GM12878 (cell line): ENCODE results near the gene PSMC3IP. TPM values are rescaled to one million over a fixed set of nuclear protein-coding genes. Genes with fewer than 3 reads are reported as not detected.

Experiments
- ATAC-seq: fragments of 200-7000 bp; cut with Tn5 transposase; 3 replicates; pipeline ENCODE4 v1.9.1; 2020; ENCODE audit warnings: mild to moderate bottlenecking, moderate library complexity
- BruUV-seq: library from RNA; stranded (reverse); fragments of 400-500 nt; replicated peaks from 2 replicates; lab custom pipeline; 2021; lab: Mats Ljungman, UMichigan
- CTCF ChIA-PET: fragments of 300-600 bp; sonication (Branson Sonifier 250); formaldehyde crosslinking; extraction: SDS; loops from one replicate; lab custom pipeline; 2021; ENCODE audit warnings: inconsistent platforms; lab: Yijun Ruan, JAX
- POLR2A ChIA-PET: fragments of 350-600 bp; formaldehyde crosslinking; extraction: SDS; loops from one replicate; lab custom pipeline; 2021; ENCODE audit warnings: inconsistent platforms; lab: Charles Lee
- RAD21 ChIA-PET: fragments of 300-600 bp; sonication (Branson Sonifier 250); formaldehyde crosslinking; loops from one replicate; lab custom pipeline; 2023; ENCODE audit warnings: antibody characterized with exemption; ENCODE audit not compliant: unreplicated experiment; lab: Charles Lee
- SMC1A ChIA-PET: fragments of 300-600 bp; sonication (Branson Sonifier 250); formaldehyde crosslinking; loops from one replicate; lab custom pipeline; 2023; ENCODE audit not compliant: unreplicated experiment, uncharacterized antibody; lab: Charles Lee
- DNase-seq: peaks from one replicate; pipeline ENCODE4 v3.0.0-alpha.2; 2011; ENCODE audit warnings: low read depth, low spot score
- FAIRE-seq: peaks from 3 replicates; lab custom pipeline; 2011; peaks lifted over from hg19 to GRCh38; lab: Jason Lieb, UNC
- H2AFZ ChIP-seq: 2 replicates; pipeline ENCODE4 v1.6.0; 2011; ENCODE audit warnings: low read depth, low read length, control low read depth; ENCODE audit not compliant: control insufficient read depth
- H3K27ac ChIP-seq: 2 replicates; pipeline ENCODE4 v1.5.1; 2011; ENCODE audit warnings: control low read depth; ENCODE audit not compliant: control insufficient read depth, insufficient read depth
- H3K27me3 ChIP-seq, 2 experiments: replicated peaks in 1 of 2; 2 replicates each; pipeline versions ENCODE4 v1.6.0 to v1.6.1; 2011; ENCODE audit warnings: low read length in 1 of 2; ENCODE audit not compliant: control insufficient read depth in 2 of 2, insufficient read depth in 2 of 2
- H3K36me3 ChIP-seq, 2 experiments: 2 replicates each; pipeline ENCODE4 v1.5.1; 2011; ENCODE audit warnings: low read length in 1 of 2; ENCODE audit not compliant: control insufficient read depth in 2 of 2, insufficient read depth in 2 of 2
- H3K4me1 ChIP-seq: 2 replicates; pipeline ENCODE4 v1.6.1; 2011; ENCODE audit warnings: mild to moderate bottlenecking, low read length, moderate library complexity, mixed read lengths; ENCODE audit not compliant: control insufficient read depth, insufficient read depth
- H3K4me2 ChIP-seq: 2 replicates; pipeline ENCODE4 v1.6.0; 2011; ENCODE audit warnings: control low read depth; ENCODE audit not compliant: control insufficient read depth, insufficient read depth
- H3K4me3 ChIP-seq: fragments of 200-600 bp; sonication (generic); 2 replicates; pipeline ENCODE4 v1.5.1; 2016
- H3K79me2 ChIP-seq: 2 replicates; pipeline ENCODE4 v1.6.0; 2011; ENCODE audit warnings: low read length; ENCODE audit not compliant: control insufficient read depth, insufficient read depth
- H3K9ac ChIP-seq: 2 replicates; pipeline ENCODE4 v1.8.0; 2011; ENCODE audit warnings: low read length, control low read depth, mixed read lengths; ENCODE audit not compliant: control insufficient read depth, insufficient read depth
- H3K9me3 ChIP-seq: replicated peaks from 3 replicates; pipeline ENCODE4 v1.5.1; 2011; ENCODE audit warnings: mild to moderate bottlenecking, low read length; ENCODE audit not compliant: control insufficient read depth, insufficient read depth
- H4K20me1 ChIP-seq: 2 replicates; pipeline ENCODE4 v1.6.0; 2011; ENCODE audit not compliant: control insufficient read depth, insufficient read depth
- CREM ChIP-seq: IDR thresholded peaks from 2 replicates; pipeline ENCODE4 v1.6.1; 2014; ENCODE audit warnings: antibody characterized with exemption, low read depth
- DPF2 ChIP-seq: fragments of 450-650 bp; IDR thresholded peaks from 2 replicates; pipeline ENCODE4 v1.6.1; 2017; ENCODE audit warnings: mild to moderate bottlenecking
- HDAC6 ChIP-seq: fragments of 200-600 bp; sonication (generic); IDR thresholded peaks from one replicate; pipeline ENCODE4 v1.8.0; 2017; ENCODE audit warnings: antibody characterized with exemption; ENCODE audit not compliant: unreplicated experiment
- NR2C1 ChIP-seq: fragments of 450-650 bp; IDR thresholded peaks from 2 replicates; pipeline ENCODE4 v1.6.1; 2017; ENCODE audit warnings: antibody characterized with exemption, mild to moderate bottlenecking, moderate library complexity
- NRF1 ChIP-seq: conservative IDR thresholded peaks from 2 replicates; pipeline ENCODE4 v1.6.1; 2011; ENCODE audit warnings: mild to moderate bottlenecking, low read depth, low read length, improper control_type of control experiment
- POLR2AphosphoS2 ChIP-seq: IDR thresholded peaks from 2 replicates; pipeline ENCODE4 v1.6.1; 2011; ENCODE audit warnings: low read depth, mild to moderate bottlenecking, low read length, improper control_type of control experiment, moderate library complexity
- RCOR1 ChIP-seq: conservative IDR thresholded peaks from 2 replicates; pipeline ENCODE4 v1.6.1; 2012; ENCODE audit warnings: low read depth, low read length, improper control_type of control experiment
- ZBED1 ChIP-seq: IDR thresholded peaks from 2 replicates; pipeline ENCODE4 v1.6.1; 2016; ENCODE audit warnings: borderline replicate concordance
- ZNF217 ChIP-seq: fragments of 450-650 bp; IDR thresholded peaks from 2 replicates; pipeline ENCODE4 v1.6.1; 2017; ENCODE audit warnings: antibody characterized with exemption, mild to moderate bottlenecking
- ZSCAN29 ChIP-seq: fragments of 450-650 bp; IDR thresholded peaks from 2 replicates; pipeline ENCODE4 v1.6.1; 2017; ENCODE audit warnings: mild to moderate bottlenecking, moderate library complexity
- WGBS: methylation state at CpG from one replicate; pipeline ENCODE4 v1.1.6; 2016; ENCODE audit warnings: low lambda C conversion rate; ENCODE audit not compliant: insufficient replicate concordance, insufficient coverage; ENCODE audit errors: missing lambda C conversion rate; 5-methylcytosine and 5-hydroxymethylcytosine counted together
- in situ Hi-C: fragments of 300-500 bp; cut with MboI; formaldehyde crosslinking; loops from 9 replicates; pipeline ENCODE4 v1.14.3; 2018; ENCODE audit warnings: mixed read lengths
- intact Hi-C: fragments of 100-400 bp; cut with micrococcal nuclease; formaldehyde crosslinking; loops from one replicate; pipeline ENCODE4 v1.14.2; 2022; ENCODE audit not compliant: unreplicated experiment
- polyA plus RNA-seq, 11 experiments: library from polyadenylated mRNA; depleted of rRNA in 4 of 11; unstranded in 6 of 11; stranded (reverse) in 5 of 11; fragments of >200 nt; fragmentation: Nextera tagmentation in 4 of 11; fragmentation: Illumina TruSeq in 1 of 11; extraction: Ambion mirVana in 4 of 11; extraction: Trizol in 1 of 11; gene quantifications; 1 replicate in 1 of 11; 2 replicates in 10 of 11; pipeline versions ENCODE4 v1.2.1 to v1.2.3, GENCODE V29; 2011 to 2016; ENCODE audit warnings: inconsistent platforms in 2 of 11, missing spikeins in 2 of 11, low read depth in 1 of 11
- total RNA-seq, 4 experiments: library from RNA; depleted of rRNA in 3 of 4; stranded (reverse); fragments of >200 nt in 3 of 4; fragmentation: Illumina TruSeq in 1 of 4; extraction: Trizol in 1 of 4; gene quantifications; 2 replicates each; pipeline versions ENCODE4 v1.2.1 to v1.2.3, GENCODE V29; 2013 to 2021
- TF ChIP-seq, protein P1 (sequence below): fragments of 450-650 bp; IDR thresholded peaks from 2 replicates; pipeline ENCODE4 v1.6.1; 2014; ENCODE audit warnings: mild to moderate bottlenecking
- TF ChIP-seq, protein P2 (sequence below): fragments of 450-650 bp; IDR thresholded peaks from 2 replicates; pipeline ENCODE4 v1.6.1; 2017; ENCODE audit warnings: mild to moderate bottlenecking
- TF ChIP-seq, protein P3 (sequence below): fragments of 450-650 bp; formaldehyde crosslinking; IDR thresholded peaks from 2 replicates; pipeline ENCODE4 v1.4.0; 2020; ENCODE audit warnings: mild to moderate bottlenecking, moderate library complexity

Gene PSMC3IP
- total and polyA plus RNA-seq, 10 of the 15 experiments (the other 5 are each of a cell fraction or from before 2014, with no cell fraction given) = 6.8 to 34.5 (median 17.7) TPM

DNA sequence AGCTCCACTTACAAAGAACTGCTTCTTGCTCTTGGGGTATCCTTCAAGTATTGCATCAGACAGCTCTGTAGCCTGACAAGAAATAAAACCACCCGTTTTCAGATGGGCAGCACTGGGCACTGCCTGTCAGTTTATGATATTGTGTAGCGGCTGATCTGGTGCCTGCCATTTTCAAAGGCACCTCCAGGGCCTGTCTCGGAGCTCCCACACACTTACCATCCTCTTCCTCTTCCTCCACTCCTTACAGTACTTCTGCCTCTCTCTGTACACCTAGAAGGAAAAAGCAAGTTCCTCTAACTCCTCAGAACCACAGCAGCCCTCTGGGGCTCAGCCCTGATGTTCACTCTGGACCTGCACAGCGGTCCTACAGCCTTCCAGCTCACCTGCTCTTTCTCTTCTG, 4.4 kb downstream of the PSMC3IP start (continued):
- TF ChIP-seq, protein P1, sequence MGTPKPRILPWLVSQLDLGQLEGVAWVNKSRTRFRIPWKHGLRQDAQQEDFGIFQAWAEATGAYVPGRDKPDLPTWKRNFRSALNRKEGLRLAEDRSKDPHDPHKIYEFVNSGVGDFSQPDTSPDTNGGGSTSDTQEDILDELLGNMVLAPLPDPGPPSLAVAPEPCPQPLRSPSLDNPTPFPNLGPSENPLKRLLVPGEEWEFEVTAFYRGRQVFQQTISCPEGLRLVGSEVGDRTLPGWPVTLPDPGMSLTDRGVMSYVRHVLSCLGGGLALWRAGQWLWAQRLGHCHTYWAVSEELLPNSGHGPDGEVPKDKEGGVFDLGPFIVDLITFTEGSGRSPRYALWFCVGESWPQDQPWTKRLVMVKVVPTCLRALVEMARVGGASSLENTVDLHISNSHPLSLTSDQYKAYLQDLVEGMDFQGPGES = no peak
- TF ChIP-seq NRF1 (no peak), ZNF217 (no peak), ZBED1 (no peak), DPF2 (no peak), ZSCAN29 (no peak), RCOR1 (no peak), CREM (no peak)
- TF ChIP-seq, protein P2, sequence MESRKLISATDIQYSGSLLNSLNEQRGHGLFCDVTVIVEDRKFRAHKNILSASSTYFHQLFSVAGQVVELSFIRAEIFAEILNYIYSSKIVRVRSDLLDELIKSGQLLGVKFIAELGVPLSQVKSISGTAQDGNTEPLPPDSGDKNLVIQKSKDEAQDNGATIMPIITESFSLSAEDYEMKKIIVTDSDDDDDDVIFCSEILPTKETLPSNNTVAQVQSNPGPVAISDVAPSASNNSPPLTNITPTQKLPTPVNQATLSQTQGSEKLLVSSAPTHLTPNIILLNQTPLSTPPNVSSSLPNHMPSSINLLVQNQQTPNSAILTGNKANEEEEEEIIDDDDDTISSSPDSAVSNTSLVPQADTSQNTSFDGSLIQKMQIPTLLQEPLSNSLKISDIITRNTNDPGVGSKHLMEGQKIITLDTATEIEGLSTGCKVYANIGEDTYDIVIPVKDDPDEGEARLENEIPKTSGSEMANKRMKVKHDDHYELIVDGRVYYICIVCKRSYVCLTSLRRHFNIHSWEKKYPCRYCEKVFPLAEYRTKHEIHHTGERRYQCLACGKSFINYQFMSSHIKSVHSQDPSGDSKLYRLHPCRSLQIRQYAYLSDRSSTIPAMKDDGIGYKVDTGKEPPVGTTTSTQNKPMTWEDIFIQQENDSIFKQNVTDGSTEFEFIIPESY = no peak

DNA sequence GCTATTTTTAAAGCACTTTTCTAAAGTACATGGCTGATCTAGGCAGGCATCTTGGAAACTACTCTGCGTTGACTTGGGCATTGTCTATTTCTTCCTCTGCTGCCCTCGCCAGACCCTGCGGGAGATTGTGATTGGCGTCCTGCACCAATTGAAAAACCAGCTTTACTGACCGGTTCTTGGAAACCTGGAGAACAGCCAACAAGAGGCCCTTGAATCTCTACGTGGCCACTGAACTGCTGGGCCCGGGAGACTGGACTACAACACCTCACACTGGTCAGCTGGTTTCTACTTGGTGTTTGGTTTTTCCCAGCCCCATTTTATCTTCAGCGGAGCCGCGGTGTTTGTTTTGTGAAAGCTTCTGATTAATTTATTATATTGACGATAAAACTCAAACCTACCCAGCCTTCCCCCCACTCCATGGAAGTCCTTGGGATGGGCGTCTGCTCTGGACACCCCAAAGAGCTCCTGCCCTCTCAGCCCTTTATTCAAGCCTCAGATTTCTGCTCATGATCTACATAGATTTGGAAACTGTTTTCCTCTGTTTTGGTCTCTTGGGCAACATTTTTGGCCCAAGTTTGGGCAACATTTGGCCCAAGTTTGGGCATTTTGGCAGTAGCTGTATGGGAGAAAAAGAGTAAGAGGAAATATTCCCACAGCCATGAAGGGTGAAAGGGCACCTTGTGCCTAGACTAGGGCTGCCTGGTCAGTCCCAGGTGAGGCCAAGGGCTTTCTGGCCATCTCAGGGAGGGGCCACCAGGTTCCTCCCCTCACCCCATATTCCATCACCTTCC, 5.9 kb downstream of the PSMC3IP start:
- ChIA-PET SMC1A (no interaction called here), CTCF (interaction anchor here (2.8 kb wide), 1 partner anchor 7 kb away, joined by 14 read pairs; the partner anchor contains the start of gene PSMC3IP), RAD21 (no interaction called here), POLR2A (interaction anchor here (0.6 kb wide), 1 partner anchor 35 kb away, joined by 4 read pairs; no protein-coding TSS in a partner anchor)
- H3K9me3 ChIP-seq = no peaks in the 10 kb centered on the region
- no peak overlapping the region for H3K4me3 ChIP-seq
- no peaks in the 10 kb centered on the region for H3K27me3 ChIP-seq
- BruUV-seq = no TSS peak
- peaks cover 4% of the 10 kb centered on the region; the same call in 1 of the 2 replicates for H3K4me1 ChIP-seq
- DNase-seq = no peak
- in situ Hi-C loops (loop anchor here (10.0 kb wide), 1 partner anchor 193 kb away; the partner anchor contains the start of gene RAMP2), intact Hi-C loops (loop anchor here (10.0 kb wide), 1 partner anchor 363 kb away; no protein-coding TSS in a partner anchor)
- ATAC-seq = no peak
- H2AFZ ChIP-seq = no peak overlapping the region
- peaks cover 17% of the 10 kb centered on the region for H3K79me2 ChIP-seq
- H3K9ac ChIP-seq = no peak overlapping the region
- H4K20me1 ChIP-seq = peaks cover 2% of the 10 kb centered on the region; the same call in 1 of the 2 replicates
- peaks cover 17 to 40% of the 10 kb centered on the region in 2 experiments for H3K36me3 ChIP-seq
- 94% methylated on average over 12 of the region's 12 CpGs for WGBS
- H3K4me2 ChIP-seq = no peak overlapping the region
- no peak for FAIRE-seq
- no peak overlapping the region for H3K27ac ChIP-seq
- no peak for TF ChIP-seq POLR2AphosphoS2
- TF ChIP-seq HDAC6 = no peak
- TF ChIP-seq NR2C1 = no peak
- TF ChIP-seq, protein P3, sequence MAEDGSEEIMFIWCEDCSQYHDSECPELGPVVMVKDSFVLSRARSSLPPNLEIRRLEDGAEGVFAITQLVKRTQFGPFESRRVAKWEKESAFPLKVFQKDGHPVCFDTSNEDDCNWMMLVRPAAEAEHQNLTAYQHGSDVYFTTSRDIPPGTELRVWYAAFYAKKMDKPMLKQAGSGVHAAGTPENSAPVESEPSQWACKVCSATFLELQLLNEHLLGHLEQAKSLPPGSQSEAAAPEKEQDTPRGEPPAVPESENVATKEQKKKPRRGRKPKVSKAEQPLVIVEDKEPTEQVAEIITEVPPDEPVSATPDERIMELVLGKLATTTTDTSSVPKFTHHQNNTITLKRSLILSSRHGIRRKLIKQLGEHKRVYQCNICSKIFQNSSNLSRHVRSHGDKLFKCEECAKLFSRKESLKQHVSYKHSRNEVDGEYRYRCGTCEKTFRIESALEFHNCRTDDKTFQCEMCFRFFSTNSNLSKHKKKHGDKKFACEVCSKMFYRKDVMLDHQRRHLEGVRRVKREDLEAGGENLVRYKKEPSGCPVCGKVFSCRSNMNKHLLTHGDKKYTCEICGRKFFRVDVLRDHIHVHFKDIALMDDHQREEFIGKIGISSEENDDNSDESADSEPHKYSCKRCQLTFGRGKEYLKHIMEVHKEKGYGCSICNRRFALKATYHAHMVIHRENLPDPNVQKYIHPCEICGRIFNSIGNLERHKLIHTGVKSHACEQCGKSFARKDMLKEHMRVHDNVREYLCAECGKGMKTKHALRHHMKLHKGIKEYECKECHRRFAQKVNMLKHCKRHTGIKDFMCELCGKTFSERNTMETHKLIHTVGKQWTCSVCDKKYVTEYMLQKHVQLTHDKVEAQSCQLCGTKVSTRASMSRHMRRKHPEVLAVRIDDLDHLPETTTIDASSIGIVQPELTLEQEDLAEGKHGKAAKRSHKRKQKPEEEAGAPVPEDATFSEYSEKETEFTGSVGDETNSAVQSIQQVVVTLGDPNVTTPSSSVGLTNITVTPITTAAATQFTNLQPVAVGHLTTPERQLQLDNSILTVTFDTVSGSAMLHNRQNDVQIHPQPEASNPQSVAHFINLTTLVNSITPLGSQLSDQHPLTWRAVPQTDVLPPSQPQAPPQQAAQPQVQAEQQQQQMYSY (CRISPR knock-in tag) = no peak
